NCI-H2227 (cell line): Measurements from ENCODE around the gene SMIM41.

Experiments
- DNase-seq: peaks from one replicate; lab custom pipeline; 2025; ENCODE audit not compliant: unreplicated experiment; lab: John Stamatoyannopoulos, UW

SMIM41 gene

DNA sequence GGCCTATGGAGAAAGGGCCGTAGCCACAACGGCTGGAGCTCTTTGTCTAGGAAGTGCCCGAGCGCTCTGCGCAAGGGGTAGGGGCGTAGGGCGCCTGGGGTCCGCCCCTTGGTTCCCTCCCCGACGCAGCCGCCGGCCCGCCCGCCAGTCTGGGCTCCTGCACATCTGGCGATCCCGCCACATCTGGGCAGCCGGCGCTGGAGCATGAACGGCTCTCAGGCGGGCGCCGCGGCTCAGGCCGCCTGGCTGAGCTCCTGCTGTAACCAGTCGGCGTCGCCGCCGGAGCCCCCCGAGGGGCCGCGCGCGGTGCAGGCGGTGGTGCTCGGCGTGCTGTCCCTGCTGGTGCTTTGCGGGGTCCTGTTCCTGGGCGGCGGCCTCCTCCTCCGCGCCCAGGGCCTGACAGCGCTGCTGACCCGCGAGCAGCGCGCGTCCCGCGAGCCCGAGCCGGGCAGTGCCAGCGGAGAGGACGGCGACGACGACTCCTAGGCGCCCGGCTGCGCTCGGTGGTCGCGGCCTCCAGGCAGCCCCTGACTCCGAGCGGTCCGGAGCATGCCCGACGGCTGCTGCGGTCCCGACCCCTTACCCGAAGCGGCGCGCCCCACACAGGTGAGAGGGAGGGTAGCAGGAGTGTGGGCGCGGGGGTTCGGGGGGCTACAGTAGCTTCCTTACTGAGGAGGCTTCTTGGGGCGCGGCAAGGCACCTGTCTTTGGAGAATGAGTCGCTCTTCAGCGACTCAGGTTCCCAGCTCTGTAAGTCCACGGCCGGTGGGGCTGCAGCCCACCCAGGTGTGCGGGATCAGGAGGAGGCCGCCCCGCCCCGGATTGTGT lies at the start of gene SMIM41:
SMIM41 (plus strand) TSS at position 129 of the 827 bp plus-strand sequence; CDS start at position 205, 76 bp downstream.
- DNase-seq = no peak

GRCh38 chr12:52032446-52032803 lies 47.1 kb upstream of the SMIM41 start:
- peak; percentile 18 for DNase-seq

- peak; percentile 93 for DNase-seq
Observed at GRCh38 chr12:52032804-52033445, 46.6 kb upstream of the SMIM41 start.

- DNase-seq = no peak
Observed at GRCh38 chr12:52033446-52034140, 45.9 kb upstream of the SMIM41 start.

GRCh38 chr12:52035190-52035589 lies 44.3 kb upstream of the SMIM41 start:
- no peak for DNase-seq

DNA sequence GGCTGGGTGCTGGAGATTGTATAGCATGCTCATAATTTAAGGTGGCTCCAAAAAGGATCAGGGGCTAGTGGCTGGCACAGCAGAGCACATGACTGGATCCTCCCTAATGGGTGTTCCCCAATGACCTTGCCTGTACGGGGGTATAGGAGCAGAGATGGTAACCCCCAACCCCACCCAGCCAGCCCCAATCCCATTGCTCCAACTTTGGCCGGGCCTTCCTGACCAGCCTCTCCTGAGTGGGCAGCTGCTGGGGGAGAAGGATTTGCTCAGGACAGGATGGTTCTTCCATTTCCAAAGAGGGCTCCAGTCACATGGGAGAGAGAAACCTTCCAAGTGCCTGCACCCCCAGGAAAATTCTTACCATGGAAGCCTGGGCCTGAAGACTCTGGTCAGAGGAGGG lies 43.6 kb upstream of the SMIM41 start:
- no peak for DNase-seq

DNA sequence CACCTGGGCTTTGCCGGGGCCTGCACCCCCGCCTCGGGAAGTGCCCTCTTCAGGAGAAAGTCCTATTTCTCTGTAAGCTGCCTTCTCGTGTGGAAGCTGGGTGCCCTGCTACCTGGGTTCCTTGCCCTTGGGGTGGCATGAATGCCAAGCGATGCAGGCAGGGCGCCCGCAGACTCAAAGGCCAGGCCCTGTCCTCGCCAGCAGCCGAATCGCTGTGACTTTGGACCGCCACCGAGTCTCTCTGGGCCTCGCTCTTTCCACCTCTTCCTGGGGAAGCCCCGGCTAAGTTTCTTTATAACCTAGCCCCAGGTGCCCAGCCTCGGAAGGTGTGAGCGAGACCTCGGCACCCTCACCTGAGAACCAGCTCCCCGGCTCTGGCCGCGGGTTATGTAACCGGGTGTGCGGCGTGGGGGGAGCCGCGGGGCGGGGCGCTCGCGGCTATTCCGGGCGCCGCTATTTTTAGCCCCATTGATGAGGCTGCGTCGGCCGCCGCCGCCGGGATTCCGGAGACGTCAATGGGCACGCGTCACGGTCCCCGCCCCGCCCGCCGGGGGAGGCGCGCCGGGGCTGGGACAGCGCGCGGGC lies 42.8 kb upstream of the SMIM41 start:
- DNase-seq = peak; percentile 81

DNA sequence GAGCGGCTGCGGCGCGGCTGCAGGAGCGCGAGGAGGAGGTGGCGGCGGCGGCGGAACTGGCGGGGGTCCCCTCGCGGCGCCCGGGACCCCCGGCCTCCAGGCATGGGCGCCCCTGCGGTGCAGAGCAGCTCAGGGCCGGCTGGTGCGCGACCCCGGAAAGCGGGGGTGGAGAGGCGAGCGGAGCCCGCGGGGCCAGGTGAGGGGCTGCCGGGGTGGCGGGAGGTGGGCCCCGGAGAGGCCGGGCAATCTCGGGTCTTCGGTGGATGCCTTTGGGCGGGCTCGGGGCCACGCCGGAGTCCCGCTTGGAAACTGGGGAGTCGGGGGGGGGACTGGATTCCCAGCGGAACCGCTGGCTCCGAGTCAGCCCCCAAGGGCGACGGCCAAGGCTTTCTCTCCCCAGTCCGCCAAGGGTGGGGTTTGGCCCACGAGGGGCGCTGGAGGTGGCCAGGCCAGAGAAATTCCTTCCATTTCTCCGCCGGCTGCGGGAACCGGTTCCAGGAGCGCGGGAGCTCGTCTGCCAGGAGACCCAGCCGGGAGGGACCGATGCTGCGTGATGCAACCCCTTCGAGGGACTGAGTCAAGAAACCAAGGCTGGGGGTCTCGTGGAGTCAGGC lies 42.1 kb upstream of the SMIM41 start:
- peak; percentile 20 for DNase-seq

GRCh38 chr12:52038447-52038846 lies 41.1 kb upstream of the SMIM41 start:
- no peak for DNase-seq

- DNase-seq = no peak
Observed at GRCh38 chr12:52041035-52041434, 38.5 kb upstream of the SMIM41 start.

DNA sequence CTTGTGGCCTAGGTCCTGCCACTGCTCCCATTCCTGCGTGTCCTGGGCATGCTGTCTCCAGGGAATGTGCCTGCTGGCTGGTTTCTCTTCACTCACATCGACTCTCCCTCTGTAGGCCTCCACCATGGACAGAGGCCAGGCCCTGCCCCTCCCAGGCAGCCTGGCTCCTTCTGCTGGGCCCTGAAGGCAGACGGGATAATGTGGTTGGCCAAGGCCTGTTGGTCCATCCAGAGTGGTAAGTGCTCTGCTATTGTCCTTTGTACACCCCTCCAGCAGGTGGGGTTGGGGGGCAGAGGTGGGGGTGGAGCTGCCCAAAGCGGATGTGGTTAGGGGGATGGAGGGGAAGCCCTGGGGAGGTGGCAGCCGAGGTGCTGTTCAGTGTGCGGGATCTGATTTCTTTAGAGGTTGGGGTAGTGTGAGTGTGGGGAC lies 37.8 kb upstream of the SMIM41 start:
- no peak for DNase-seq

DNA sequence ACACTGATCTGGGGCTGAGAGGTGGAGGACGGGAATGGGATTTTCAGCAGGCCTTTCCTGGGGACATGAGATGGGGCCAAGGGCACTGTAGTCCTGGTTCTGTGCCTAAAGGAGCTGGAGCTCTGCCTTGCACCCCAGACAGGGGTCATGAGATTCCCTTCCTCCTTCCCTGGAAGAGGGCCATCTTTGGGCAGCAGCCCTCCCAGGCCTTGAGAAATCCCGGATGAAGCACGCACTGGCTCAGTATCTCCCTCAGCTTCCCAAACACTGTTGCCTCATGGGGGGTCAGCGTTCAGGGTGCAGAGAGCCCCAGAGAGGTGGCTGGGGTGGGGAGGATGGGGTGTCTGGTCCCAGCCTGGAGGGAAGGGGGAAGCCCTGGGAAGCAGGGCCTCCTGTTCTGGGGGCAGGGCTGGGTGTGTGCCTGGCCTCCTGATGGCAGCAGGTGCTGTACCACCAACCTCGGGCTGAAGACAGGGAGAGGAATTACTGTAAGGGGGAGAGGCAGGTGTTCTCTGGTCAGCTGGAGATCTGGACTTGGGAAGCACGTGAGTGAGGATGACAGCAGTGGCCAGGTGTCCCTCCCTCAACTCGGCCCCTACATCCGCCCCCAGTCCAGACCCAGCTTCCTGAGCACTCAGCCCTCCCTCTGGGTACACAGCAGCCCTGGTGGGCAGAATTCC lies 36.7 kb upstream of the SMIM41 start:
- no peak for DNase-seq

GRCh38 chr12:52043386-52044212 lies 35.9 kb upstream of the SMIM41 start:
- DNase-seq = no peak

- no peak for DNase-seq
Observed at GRCh38 chr12:52044292-52044983, 35.1 kb upstream of the SMIM41 start.

DNA sequence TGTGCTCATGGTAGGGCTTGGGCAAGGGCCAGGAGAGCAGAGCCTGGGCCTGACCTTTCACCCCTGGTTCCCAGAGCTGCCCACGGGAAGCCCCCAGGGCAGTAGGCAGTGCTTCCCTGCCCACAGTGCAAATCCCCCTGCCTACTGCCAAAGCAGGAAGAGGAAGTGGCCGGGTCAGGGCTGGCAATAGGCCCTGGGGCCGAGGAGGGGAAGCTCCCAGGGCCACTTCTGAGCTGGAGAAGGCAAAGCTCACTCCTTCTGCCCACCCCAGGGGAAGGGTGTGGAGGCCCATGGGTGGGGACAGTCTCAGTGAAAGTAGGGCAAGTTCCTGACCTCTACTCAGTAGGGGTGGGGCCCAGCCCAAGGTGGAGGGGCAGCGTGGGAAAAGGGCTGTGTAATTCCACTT lies 33.7 kb upstream of the SMIM41 start:
- no peak for DNase-seq

DNA sequence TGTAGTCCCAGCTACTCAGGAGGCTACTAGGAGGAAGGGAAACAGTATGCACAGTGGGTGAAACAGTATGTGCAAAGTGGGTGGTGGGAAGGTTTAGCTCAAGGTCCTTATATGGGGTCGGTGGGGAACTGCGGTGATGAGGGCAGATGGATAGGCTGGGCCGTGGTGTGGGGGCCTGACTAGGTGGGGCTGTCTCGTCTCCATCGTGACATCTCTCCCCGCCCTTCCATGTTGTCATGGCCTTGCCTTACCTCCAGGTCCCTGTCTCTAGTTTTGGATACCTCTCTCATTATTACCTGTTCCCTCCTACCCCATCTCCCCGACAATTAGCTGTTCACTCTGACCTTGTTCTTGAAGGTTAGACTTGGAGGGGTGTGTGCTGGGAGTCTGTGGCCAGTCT lies 32.6 kb upstream of the SMIM41 start:
- no peak for DNase-seq

GRCh38 chr12:52049286-52049685 lies 30.2 kb upstream of the SMIM41 start:
- no peak for DNase-seq

DNA sequence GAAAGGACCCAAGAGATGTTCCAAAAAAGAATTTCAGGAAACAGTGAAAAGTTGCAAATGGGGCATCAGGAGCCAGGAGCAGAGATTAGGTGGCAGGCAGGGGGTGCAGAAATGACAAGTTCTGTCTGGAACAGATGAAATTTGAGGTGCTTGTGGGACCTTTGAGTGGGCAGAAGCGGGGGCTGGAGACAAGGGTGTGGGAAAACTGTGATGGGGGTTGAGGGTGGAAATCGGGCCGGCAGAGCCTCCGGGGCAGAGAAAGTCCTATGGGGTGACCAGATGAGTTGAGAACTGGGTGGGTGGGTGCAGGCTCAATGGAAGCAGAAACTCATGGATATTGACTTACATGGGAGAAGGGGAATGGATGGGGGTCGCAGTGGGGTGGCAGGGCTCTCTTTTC lies 29.8 kb upstream of the SMIM41 start:
- DNase-seq = no peak

GRCh38 chr12:52050116-52050757 lies 29.3 kb upstream of the SMIM41 start:
- no peak for DNase-seq
